Effector CD8-positive, alpha-beta T cell (primary cell): ENCODE results near the gene SORBS1.

Source experiments
- DNase-seq: peaks from one replicate; lab custom pipeline; 2025; lab: John Stamatoyannopoulos, UW

SORBS1 gene

DNA sequence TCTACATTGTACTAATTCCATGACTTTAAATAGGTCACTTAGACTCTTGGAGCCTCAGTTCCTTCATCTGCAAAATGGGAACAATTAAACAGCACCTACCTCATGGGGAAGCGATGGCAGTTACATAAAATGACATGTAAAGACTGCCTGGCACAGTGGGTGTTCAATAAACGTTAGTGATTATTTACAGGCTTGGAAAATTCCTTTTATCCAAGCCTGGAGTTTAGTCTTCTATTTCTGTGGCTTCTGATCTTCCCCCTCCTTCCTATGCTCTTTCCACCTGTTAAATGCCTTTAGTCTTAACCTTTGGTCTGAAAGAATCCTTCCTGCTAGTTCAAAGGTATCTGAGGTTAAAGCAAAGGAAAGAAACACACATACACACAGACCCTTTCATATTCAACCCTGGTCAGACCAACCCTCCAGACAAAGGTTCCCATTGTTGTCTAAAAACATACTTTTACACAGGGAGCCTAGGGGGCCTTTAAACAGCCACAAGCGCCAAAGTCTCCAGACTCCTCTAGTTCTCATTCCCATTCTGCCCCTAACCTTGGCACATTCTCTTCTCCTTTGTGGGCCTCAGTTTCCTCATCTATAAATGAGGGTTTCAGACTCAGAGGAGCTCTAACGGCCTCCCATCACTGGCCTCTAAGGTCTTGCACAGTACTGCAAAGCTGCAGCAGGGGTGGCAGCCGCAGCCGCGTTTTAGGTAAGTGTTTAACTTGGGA, 21.4 kb downstream of the SORBS1 start:
- no peak for DNase-seq

DNA sequence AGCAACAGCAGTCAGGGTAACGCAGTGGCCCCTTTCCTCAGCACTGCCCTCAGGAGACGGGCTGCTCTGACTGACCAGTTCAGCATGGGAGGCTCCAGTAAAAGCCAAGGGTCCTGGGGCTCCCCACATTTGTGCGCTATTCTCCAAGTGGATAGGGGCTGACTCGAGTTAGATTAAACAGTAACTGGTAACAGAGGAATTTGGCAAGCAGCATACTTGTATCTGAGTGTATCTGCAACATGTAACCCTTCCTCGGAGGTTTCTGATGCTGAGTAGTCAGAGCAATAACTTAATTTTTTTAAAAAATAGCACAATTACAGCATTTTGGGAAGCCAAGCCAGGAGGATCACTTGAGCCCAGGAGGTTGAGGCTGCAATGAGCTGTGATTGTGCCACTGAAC, 22.8 kb downstream of the SORBS1 start:
- DNase-seq = no peak

DNA sequence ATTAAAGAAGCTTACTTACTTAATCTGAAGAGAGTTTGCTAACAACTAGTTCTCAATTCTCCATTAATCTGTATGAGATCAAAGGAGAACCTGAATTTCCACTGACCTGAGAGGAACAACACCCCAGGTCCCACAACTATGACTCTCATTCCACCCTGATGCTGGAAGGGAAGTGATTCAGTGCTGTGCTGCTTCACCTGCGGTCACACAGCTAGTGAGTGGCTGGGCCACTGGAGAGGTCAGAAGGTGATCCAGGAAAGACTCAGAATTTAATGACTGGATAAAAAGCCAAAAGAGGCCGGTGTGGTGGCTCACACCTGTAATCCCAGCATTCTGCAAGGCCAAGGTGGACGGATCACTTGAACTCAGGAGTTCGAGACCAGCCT, 23.6 kb downstream of the SORBS1 start:
- no peak for DNase-seq

DNA sequence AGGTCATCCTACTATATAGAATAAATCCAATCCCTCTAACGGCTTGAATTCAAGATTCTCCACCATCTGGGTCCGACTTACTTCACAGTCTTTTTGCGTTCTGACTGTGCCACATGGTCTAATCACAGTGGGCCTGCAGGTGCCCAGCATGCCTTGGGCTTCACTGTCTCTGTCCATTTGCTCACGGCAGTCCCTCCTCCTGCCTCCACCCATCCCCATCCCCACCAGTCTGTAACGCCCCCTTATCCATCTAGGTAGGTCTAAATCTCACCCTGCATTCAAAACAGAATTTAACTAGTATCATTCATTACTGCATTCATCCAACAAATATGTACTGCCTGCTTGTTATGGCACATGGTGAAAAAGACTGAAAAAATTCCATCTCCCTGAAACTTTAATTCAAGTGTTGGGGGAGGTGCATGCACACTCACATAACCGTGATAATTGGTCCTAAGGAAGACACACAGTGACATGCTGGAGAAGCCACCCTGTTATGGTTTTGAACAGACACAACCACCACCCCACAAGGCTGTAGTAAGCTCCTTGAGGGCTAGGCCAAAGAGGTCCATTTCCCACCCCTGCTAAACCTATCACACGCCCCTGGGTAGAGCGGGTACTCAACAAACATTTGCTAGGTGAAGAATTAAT, 24.2 kb downstream of the SORBS1 start:
- DNase-seq = no peak

DNA sequence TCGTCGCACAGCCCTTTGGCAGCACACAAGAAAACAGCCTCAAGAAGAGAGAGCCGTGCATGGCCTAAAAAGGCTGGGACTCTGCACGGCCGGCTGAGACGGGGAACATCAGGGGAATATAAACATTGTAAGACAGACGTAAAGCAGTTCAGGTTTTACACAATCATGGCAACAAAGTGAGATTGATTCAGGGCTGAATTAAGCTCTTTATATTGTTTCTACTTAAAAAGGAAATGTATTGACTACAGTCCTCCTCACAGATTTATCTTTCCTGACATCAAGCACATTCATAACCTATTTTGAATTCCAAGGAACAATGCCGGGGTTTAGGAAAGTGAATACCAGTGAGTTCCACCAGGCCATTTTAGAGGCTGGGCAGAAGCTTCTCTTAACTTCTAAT, 25.2 kb downstream of the SORBS1 start:
- no peak for DNase-seq

DNA sequence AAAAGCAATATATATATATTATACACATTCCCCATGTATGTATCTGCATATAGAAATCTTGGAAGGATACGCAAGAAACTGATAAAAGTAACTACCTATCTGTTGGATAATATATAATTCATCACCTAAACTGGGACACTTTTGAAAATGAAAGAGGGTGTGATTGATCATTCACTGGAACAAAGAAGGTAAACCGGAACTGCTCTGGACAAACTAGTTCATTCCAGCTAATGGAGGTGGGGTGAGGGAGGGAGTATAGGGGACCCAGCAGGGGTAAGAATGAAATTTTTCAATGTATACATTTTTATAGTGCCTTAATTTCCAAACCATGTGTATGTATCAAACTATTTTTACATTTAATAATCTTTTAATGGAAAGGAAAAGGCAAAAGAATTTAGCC, 25.6 kb downstream of the SORBS1 start:
- no peak for DNase-seq

DNA sequence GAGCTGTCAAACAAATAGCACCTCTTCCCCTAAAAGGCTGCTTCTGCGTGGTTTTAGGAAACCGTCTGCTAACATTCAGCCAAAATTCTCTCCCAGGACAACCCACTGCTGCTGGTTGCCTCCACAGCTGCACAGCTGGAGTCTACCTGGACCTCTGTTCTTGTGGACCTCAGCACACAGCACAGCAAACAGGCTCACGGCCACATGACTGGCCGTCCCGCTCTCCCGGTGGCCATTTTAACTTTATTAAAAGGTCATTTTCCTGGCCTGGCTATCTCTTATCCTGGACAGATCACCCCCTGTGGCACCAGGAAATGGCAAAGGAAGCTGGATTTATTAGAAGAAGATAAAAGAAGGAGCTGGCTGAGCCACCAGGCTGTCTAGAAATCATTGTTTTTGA, 27.6 kb downstream of the SORBS1 start:
- DNase-seq = no peak

DNA sequence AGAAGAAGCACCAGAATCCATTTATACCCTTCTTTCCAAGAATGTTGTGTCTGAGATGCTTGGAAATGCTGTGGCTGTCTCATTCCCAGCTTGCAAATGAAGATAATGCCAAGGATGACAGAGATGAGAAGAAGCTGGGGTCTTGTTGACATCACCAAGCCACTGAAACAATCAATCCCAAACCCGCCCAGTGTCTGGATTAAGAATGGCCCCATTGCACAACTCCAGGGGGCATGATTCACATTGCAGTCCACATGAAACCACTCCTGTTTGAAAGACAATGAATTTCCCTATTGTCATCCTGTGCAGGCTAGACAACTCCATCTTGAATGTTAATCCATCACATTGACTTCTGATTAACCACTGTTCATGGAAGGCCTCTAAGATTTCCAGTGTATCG, 28.6 kb downstream of the SORBS1 start:
- DNase-seq = no peak

DNA sequence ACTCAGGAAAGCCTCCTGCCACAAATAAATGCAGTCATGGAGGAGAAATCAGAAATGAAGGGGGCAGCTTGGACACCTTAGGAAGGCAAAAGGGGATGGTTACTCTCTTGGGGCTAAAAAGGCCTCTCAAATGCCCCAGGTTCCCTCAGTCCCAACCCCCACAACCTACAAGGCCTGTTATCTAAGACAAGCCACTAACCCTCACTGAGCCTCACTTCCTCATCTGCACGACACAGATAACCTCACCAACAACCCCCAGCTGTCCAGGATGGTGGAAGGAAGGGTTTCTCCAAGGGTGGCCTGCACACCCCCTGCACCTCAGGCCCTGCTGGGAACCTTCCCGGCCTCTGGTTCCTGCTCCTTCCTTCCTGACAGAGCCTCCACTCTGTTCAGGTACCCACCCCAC, 29.2 kb downstream of the SORBS1 start:
- no peak for DNase-seq

DNA sequence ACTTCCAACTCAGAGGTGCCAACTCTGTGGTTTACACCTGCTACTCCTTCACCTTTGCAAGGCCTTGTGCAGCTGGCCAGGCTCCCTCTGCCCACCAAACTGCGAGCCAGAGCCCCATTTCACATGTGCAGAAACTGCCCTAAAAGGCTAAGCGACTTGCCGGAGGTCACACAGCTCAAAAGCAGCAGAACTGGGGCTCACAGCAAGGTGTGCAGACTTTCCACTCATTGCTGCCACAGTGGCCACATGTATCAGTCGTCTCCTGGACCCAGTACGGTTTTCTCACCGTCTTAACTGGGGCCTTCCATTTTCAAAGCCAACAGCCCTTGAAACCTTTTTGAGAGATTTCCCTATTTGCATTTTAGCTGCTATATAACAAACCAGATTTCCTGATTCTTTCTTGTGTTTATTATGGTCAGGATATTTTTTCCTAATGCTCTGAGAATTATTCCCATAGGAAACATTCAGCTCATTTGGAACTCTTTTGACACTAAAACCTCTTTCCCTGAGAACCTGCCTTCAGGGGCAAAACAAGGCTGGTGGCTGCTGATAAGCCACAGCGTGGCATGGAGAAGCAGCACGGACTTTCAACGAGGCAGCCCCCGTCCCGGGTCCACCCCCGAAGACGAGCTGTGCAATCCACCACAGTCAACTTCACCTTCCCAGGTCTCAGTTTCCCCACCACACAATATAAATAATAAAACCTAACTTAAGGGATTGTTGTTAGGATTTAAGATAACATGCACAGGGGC, 29.9 kb downstream of the SORBS1 start:
- no peak for DNase-seq

DNA sequence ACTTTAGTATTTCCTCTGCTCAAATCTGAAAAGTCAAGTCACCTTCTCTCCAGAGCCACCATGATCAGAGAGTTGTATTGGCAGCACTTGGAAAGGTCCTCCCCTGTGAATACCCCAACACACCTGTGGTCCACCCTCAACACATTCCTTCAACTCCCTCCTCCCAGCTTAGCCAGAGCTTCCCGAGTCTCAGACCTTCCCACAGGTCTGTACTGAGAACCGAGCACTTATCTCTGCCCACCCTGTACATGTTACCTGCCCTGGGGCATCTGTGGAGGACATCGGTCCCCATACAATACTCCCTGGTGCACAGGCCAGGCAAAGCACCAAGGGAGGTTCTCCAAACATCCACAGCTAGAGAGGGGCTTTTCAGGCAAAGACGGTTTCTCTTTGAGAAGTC, 30.6 kb downstream of the SORBS1 start:
- no peak for DNase-seq

DNA sequence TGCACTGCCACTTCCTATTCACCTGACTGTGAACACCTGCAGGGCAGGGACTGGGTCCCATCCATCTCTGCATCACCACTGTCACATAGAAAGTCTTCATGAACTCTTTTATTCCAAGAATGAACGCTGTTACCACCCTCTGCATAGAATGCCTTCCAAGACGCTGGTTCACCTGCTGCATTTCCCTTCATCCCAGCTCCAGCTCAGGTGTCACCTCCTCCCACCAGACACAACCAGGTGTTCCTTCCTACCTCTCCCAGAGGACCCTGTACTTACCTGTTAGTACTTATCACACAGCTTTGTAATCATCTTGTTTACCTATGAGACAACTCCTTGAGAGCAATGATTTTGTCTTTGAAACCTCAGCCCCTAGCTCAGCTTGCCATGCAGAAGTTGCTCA, 31.1 kb downstream of the SORBS1 start:
- no peak for DNase-seq

DNA sequence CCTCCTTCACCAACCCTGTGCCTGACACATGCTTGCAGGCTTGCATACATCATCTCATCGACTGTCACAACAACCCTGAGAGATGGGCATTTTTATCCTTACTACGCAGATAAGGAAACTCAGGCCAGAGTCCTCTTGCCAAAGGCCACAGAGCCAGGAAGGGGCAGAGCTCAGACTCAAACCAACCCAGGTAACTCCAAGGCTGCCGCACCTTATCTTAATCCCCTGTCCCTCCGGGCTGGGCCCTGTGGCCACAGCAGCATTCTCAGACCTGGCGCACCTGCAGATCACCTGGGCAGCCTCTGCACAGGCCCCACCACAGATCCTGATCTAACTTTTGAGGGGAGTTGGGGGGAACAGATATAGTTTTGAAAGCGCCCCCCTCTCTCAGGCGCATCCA, 35.1 kb downstream of the SORBS1 start:
- no peak for DNase-seq

DNA sequence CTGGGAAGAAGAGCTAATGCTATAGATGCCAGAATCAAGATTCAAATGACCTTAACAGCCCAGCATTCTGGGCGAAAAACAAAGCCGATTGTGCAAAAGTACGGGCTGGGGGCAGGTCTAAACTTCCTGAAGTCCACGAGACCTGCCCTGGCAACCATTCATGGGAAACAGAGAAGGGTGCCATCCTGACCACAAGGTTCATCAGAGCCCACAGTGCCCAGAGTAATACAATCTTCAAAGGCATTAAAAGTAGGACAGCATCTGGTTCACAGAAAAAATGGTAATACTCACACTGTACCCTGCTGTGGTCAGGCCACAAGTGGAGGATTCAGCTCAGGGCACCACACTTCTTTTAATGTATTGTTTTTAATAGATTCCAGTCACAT, 36.1 kb downstream of the SORBS1 start:
- DNase-seq = no peak

DNA sequence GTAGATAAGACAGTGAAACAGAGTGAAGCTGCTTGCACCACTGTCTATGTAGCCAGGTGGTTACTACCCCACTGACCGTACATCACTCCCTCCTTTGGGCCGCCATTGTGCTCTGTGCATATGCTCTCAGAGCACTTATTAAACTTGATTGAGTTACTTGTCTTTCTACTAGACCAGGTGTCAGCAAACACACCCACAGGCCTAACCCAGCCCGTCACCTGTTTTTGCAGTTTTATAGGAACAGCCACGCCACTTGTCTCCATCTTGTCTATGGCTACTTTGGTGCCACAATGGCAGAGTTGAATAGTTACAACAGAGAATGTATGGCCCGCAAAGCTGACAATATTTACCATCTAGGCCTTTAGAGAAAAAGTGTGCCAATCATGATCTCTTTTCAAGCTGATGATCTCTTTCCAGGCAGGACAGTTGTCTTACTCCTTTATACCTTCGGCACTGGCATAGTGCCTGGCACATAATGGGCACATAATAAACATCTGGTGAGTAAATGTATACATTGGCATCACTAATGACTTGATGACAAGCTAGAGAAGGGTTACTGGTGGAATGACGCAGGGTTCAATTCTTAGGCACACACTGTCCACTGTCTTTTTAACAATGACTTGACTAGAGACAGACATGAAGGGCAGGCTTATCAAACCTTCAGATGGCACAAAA, 36.7 kb downstream of the SORBS1 start:
- no peak for DNase-seq

DNA sequence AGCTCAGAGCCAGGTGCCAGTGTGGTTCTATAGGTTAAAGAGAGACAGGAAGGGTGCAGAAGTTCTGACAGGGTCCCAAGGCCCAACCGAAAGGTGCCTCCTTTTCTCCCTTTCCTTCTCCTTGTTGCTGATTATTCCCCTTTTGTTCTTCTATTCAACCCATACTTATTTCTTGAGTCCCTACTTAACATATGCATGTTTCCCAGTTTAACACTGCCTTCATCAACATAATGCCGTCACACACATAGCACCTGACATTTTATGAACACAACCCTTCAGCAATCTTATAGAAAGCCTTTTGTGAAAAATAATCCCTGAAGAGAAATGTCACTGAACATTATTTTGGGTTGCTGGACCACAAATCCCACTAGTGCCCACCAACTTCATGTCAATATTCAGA, 39.1 kb downstream of the SORBS1 start:
- DNase-seq = no peak

DNA sequence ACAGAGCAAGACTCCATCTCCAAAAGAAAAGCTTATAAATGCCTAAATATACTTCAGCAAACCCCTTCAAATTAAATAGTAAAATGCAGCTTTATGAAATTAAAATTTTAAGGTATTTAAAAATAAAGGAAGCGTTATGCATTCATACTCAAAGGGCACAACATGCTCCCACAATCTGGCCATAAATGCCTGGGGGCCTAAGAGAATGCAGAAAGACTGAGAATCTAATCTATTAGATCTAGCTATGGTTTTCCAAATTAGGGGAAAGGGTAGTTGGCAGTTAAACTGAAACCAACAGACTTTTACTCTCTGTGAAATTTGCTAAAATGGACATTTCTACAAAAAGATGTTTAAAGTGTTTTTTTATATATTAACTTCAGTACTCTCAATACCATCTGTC, 40.6 kb downstream of the SORBS1 start:
- no peak for DNase-seq

DNA sequence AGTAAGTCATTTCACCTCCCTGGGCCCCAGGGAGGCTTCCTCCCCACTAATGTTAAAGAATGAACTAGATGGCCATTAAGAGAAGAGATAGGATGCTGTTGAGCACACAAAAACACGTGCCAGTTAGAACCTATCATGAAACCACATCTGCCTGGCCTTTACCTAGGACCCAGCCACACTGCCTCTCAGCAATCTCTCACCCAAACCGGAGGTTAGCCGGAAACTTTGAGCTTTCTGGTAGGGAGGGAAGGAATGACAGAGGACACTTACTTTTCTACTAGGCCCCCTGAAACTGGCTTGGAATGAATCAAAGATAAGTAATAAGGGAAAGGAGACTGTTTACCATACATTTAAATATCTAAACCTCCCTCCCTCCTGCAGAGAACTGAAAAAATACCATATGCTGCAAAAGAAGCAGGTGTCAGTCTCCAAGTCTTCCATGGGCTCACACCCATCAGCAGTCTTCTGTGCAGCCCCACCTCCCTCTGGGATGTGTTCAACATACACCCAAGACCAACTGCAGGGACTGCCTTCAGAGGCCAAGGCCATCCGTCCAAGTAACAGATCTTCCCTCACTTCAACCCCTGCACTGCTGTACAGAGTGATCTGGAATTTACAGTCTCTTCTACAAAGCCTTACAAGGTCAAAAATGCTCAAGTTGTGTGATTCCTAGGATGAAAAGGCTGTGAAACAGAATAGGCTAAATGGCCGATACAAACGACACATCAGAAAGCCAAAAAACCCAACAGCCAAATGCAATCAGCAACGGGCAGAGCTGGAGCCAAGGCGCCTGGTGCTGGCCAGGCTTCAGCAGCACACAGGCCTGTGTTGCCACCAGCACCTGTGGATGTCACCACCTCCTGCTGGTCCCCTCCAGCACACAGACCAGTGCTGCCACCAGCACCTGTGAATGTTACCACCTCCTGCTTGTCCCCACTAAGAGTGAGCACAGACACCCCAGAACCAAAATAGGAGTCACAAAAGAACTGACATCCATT, 42.4 kb downstream of the SORBS1 start:
- DNase-seq = no peak

DNA sequence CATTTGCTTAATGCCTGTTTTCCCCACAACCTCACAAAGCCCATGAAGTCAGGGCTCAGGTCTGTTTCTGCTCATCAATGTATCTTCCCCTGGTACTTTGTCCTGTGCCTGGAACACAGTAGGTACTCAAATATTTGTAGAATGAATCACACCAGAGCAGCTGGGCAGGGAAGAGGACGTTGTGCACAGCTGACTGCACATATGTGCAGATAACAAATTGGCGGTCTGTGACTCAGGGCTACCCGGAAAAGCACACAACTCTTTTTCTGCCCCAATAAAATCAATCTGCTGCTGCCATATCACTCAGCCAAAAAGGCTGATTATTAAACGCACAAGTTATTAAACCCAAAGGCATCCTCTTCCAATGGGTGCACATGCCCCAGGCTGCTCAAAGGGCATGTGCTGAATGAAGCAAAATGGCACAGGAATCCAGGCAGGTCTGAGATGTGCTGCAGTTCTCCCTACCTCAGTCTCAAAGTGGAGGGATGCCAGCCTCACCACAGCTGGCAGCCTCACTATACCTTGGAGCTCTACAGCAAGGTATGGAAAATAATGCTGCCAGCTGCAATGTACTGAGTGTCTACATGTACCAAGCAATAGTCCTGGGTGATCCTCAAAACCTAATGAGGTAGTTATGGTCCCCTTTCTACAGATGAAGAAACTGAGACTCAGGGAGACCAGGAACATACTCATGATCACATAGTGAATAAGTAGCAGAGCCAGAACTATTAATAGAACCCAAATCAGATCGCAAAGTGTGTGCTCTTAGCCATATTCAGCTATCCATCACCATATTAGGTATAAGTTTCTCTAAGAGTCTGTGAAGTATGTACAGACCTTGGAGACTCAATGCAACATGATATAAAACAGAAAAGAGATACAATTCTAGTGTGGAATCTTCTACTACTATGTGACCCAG, 43.4 kb downstream of the SORBS1 start:
- no peak for DNase-seq

DNA sequence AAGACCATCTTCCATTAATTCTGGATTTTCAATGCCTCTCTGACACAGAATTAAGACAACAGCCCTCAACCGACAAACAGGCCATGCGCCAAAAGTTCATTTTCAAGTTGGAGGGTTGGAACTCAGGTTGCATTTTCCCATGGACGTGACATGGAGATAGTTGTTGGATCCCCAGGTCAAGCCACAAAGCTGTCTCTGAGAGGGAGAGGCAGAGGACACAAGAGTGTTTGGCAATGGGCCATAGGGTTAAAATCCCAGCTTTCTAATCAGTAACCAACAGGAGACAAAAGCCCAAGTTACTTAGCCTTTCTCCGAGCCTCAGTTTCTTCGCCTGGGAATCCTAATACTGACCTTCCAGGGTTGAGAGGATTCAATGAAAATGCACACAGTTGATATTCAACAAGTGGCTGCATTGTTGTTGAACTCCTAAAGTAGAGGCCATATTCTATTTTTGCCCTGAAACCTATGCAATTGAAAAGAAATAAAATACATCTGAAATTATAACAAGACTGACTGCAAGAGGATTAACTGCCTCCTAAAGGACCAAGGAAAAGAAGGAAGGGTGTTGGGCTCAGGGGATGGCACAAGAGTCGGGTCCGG, 44.3 kb downstream of the SORBS1 start:
- DNase-seq = no peak
